Upper lobe of left lung (tissue), 4 donors: ENCODE data around the gene EMILIN3.

Experiments used
- CTCF ChIP-seq, 6 experiments: fragments of 450-650 bp in 4 of 6; fragments of 200-600 bp in 2 of 6; sonication (generic) in 2 of 6; IDR thresholded peaks; one replicate each; pipeline ENCODE4 v1.5.1; 2016 to 2019; ENCODE audit warnings: antibody characterized with exemption in 6 of 6
- EP300 ChIP-seq, 4 donors: sonication (generic); formaldehyde crosslinking; IDR thresholded peaks; one replicate each; pipeline ENCODE4 v1.5.1; 2017; ENCODE audit warnings: antibody characterized with exemption in 4 of 4, control low read depth in 2 of 4
- POLR2A ChIP-seq, 4 donors: fragments of 450-650 bp; IDR thresholded peaks; one replicate each; pipeline ENCODE4 v1.5.1; 2016 to 2017; ENCODE audit warnings: antibody characterized with exemption in 4 of 4, mild to moderate bottlenecking in 2 of 4
- POLR2AphosphoS5 ChIP-seq, 2 donors: sonication (generic); formaldehyde crosslinking; IDR thresholded peaks; one replicate each; pipeline ENCODE4 v1.5.1; 2017; ENCODE audit warnings: antibody characterized with exemption in 2 of 2

GRCh38 chr20:41367393-41367695 is 726 bp upstream of the EMILIN3 start:
- TF ChIP-seq POLR2A (IDR thresholded peaks at IDR 0.05) (no peak), CTCF (IDR thresholded peaks at IDR 0.05) (no peak), POLR2AphosphoS5 (IDR thresholded peaks at IDR 0.05) (no peak), EP300 (IDR thresholded peaks at IDR 0.05) (no peak)
